SK-N-SH treated with all-trans-retinoic acid at 6 μM for 48 hours (cell line): ENCODE measurements around the gene IFNG-AS1.

Experiments used
- ARNTL ChIP-seq: fragments of 450-650 bp; formaldehyde crosslinking; IDR thresholded peaks from 2 replicates; pipeline ENCODE4 v1.5.0; 2020; ENCODE audit warnings: low read depth, mild to moderate bottlenecking, moderate library complexity, borderline replicate concordance
- BACH2 ChIP-seq: fragments of 250-450 bp; sonication (Bioruptor Pico); IDR thresholded peaks from 2 replicates; pipeline ENCODE4 v1.9.0; 2021; ENCODE audit warnings: mild to moderate bottlenecking, borderline replicate concordance
- CREB5 ChIP-seq: fragments of 250-450 bp; sonication (Bioruptor Pico); IDR thresholded peaks from 2 replicates; pipeline ENCODE4 v1.5.1; 2020; ENCODE audit warnings: low read depth, mild to moderate bottlenecking, moderate library complexity
- CSDC2 ChIP-seq: fragments of 250-450 bp; sonication (Bioruptor Pico); IDR thresholded peaks from 2 replicates; pipeline ENCODE4 v1.5.0; 2020; ENCODE audit warnings: mild to moderate bottlenecking, moderate library complexity
- CSRNP3 ChIP-seq: fragments of 250-450 bp; sonication (Bioruptor Pico); IDR thresholded peaks from 2 replicates; pipeline ENCODE4 v1.5.1; 2021; ENCODE audit warnings: mild to moderate bottlenecking, moderate library complexity
- ISL1 ChIP-seq: fragments of 250-450 bp; sonication (Bioruptor Pico); IDR thresholded peaks from 2 replicates; pipeline ENCODE4 v2.1.2; 2022; ENCODE audit warnings: mild to moderate bottlenecking, moderate library complexity
- PATZ1 ChIP-seq: fragments of 250-450 bp; sonication (Bioruptor Pico); IDR thresholded peaks from 2 replicates; pipeline ENCODE4 v1.8.0; 2020; ENCODE audit warnings: mild to moderate bottlenecking, moderate library complexity, borderline replicate concordance
- POU6F1 ChIP-seq: fragments of 250-450 bp; sonication (Bioruptor Pico); IDR thresholded peaks from 2 replicates; pipeline ENCODE4 v1.8.0; 2021; ENCODE audit warnings: low read depth, mild to moderate bottlenecking, moderate library complexity, borderline replicate concordance
- PPARA ChIP-seq: fragments of 250-450 bp; sonication (Bioruptor Pico); IDR thresholded peaks from 2 replicates; pipeline ENCODE4 v1.5.0; 2020; ENCODE audit warnings: mild to moderate bottlenecking, borderline replicate concordance
- SNAI2 ChIP-seq: fragments of 250-450 bp; sonication (Bioruptor Pico); IDR thresholded peaks from 2 replicates; pipeline ENCODE4 v1.5.0; 2020; ENCODE audit warnings: mild to moderate bottlenecking, moderate library complexity
- TCF4 ChIP-seq: fragments of 250-450 bp; sonication (Bioruptor Pico); IDR thresholded peaks from 2 replicates; pipeline ENCODE4 v1.8.0; 2021; ENCODE audit warnings: mild to moderate bottlenecking, moderate library complexity, borderline replicate concordance
- ZFP30 ChIP-seq: fragments of 450-650 bp; formaldehyde crosslinking; IDR thresholded peaks from 2 replicates; pipeline ENCODE4 v1.5.0; 2022; ENCODE audit warnings: mild to moderate bottlenecking, moderate library complexity
- ZNF70 ChIP-seq: fragments of 450-650 bp; formaldehyde crosslinking; IDR thresholded peaks from 2 replicates; pipeline ENCODE4 v1.5.0; 2020; ENCODE audit warnings: mild to moderate bottlenecking, moderate library complexity
- ZNF8 ChIP-seq: fragments of 450-650 bp; formaldehyde crosslinking; IDR thresholded peaks from 2 replicates; pipeline ENCODE4 v1.5.0; 2020; ENCODE audit warnings: mild to moderate bottlenecking, moderate library complexity

GRCh38 chr12:67943141-67943892 is 45.9 kb upstream of the IFNG-AS1 start:
- TF ChIP-seq PATZ1 (CRISPR knock-in tag) (no peak), ISL1 (CRISPR knock-in tag) (no peak), PPARA (CRISPR knock-in tag) (no peak), CREB5 (no peak), SNAI2 (CRISPR knock-in tag) (no peak), ZFP30 (CRISPR knock-in tag) (no peak), ZNF70 (CRISPR knock-in tag) (no peak), POU6F1 (CRISPR knock-in tag) (no peak), ZNF8 (CRISPR knock-in tag) (no peak), TCF4 (CRISPR knock-in tag) (no peak), CSRNP3 (no peak), CSDC2 (CRISPR knock-in tag) (no peak), ARNTL (no peak), BACH2 (CRISPR knock-in tag) (no peak)
